GM21723 (cell line): Measurements from ENCODE around the gene LONP2.
"Not testable (repeated sequence)": the region's sequence is repeated elsewhere in the genome, so short reads cannot be mapped to it uniquely, and the experiment has no call there.

Experiments used
- ATAC-seq: cut with Tn5 transposase; IDR thresholded peaks from one replicate; pipeline ENCODE4 v1.9.1; 2021; ENCODE audit warnings: mild to moderate bottlenecking, moderate library complexity; ENCODE audit not compliant: unreplicated experiment

Gene LONP2

DNA sequence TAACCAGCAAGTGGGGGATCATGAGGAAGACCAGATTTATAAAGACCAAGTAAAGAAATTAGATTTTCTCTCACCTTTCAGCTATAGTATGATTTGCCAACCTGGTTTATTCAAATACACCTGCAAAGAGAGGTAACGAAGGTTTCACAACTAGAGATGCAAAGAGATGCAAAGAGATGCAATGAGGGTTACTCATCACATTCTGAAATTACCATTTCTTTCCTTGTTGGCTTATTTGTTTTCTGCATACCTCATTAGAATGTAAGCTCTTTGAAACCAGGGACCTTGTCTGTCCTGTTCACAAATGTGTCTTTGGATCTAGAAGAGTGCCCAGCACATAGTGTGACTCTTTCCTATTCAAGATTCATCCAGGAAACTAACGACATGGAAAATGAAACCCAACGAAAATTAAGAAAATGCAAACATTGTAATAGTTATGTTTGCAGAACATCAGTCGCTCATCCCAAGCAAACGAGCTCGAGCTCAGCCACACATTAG lies 9.0 kb upstream of the LONP2 start:
- ATAC-seq: no peak

DNA sequence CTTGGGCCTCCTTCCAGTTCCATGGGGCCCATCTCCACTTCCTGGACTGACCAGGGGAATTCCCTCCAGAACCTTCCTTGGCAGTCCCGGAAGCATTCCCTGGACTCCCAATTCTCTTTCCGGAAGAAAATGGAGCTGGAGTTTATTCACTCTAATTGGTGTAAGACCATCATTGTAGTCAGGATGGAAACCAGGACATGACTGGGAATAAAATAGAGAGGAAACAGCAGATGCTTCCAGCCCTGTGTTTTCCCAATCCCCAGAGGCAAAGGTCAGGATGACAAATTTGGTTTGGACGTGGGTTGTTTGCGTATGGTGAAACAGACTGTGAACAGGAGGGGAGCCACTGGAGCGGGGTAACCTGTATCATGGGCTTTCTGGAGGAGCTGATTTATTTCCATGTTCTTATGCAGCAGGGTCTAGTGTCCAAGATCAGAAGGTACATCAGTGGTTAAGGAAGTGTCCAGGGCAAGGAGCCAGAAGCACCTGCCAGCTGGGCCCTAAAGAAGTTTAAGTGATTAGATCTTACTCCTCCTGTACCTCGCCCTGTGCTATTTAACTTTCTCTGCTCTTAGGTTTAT lies 8.5 kb upstream of the LONP2 start:
- ATAC-seq: no peak

DNA sequence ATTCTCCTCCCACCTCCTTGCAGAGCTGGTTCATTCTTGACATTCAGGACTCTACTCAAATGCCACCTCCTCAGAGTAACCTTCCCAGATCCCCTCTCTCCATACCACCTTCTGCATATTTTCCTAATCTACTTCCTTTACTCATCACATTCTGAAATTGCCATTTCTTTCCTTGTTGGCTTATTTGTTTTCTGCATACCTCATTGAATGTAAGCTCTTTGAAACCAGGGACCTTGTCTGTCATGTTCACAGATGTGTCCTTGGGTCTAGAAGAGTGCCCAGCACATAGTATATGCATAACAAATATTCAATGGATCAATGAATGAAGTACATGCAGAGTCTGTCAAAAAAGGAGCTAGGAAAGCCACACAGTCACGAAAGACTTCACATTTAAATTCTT lies 7.8 kb upstream of the LONP2 start:
- ATAC-seq: no peak

DNA sequence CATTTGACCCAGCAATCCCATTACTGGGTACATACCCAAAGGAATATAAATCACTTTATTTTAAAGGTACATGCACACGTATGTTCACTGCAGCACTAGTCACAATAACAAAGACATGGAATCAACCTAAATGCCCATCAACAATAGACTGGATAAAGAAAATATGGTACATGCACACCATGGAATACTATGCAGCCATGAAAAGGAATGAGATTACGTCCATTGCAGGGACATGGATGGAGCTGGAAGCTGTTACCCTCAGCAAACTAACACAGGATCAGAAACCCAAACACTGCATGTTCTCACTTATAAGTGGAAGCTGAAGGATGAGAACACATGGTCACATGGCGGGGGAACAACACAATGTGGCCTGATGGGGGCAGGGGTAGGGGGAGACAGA lies 4.0 kb upstream of the LONP2 start:
- ATAC-seq: not testable (repeated sequence)

DNA sequence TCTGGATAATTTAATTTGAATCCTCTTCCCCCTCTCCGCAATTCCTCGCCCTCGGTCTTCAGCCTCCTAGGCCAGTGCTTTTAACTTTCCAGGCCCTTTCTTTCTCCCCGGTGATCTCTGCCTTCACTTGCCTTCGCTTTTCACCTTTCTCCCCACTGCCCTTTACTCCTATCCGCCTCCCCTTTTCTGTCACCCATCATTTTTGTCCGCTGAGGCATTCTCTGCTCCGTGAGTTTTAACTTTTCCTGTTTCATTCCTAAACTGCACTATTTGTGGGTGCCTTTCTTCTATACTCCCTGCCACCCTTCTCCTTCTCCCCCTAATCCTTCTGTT lies 729 bp downstream of the LONP2 start:
- no peak for ATAC-seq

DNA sequence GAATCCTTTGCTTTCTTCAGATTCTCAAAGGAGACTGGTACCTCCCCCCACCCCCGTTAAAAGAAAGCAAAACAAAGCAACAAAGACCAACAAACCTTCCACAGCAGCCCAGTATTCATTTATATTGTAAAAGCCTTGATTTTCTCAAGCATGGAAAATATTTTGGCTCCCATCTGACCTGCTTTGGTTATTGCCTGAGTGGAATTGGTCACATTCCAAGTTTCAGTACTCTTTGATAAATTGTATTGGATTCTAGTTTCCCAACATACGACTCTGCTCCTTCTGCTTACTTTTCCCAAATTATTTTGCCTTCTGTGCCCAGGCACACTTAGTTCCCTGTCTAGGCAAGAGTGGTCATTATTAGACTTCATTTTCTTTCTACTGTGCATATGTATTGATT lies 2.0 kb downstream of the LONP2 start:
- no peak for ATAC-seq

DNA sequence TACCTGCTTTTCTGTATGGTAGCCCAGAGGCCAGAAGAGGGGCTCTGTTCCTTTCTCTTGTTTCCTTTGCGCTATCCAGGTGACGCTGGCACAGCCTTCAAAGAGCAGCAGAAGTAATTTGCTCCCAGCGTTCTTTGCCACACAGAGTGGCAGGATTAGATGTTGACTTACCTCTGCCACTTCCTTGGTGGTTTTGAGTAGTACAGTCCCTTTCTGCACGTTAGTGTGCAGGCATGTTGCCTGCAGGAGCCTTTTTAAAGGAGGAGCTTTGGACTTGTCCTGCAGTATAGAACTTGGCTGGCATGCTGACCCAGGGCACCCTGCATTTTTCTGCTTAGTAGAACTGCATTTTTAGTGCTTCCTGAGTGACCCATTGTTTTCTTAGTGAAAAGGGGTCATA lies 3.2 kb downstream of the LONP2 start, which contains the start of gene ABCC11:
TSS of gene ABCC11 (minus strand) at position 229 of the 400 bp plus-strand sequence. CDS start 15,618 bp downstream, outside the sequence.
- no peak for ATAC-seq

DNA sequence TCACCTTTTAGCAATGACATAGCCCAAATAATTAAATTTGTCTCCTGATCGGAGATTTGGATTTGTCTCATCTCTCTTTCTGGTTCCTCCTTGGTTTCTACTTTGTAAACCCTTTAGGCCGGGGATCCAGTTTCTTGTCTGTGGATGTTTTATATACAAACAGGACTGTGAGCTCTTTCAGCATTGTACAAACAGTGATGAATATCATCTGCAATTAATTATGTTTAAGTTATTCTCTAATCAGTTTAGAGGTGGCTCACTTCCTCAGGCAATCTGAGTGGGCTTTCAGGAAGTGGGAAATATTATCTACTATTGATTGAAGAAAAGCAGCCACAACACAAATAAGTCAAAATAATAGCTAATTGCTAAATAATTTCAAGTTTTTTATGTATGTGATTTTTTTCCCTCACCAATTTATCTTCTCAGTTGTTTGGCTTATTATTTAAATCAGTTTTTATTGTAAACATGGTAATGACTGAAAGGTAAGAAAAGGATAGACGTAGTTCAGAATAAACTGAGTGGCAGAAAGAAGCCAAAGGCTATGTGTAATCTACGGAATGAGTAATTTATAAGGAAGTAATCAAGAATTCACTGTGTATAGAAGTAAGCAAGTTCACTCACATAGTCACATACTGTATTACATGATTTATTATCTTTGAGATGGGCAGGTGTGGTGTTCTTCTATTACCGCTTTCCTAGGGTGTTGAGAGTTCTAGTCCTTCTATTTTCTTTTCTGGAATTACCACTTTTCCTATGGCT lies 6.6 kb downstream of the LONP2 start:
- ATAC-seq: no peak

DNA sequence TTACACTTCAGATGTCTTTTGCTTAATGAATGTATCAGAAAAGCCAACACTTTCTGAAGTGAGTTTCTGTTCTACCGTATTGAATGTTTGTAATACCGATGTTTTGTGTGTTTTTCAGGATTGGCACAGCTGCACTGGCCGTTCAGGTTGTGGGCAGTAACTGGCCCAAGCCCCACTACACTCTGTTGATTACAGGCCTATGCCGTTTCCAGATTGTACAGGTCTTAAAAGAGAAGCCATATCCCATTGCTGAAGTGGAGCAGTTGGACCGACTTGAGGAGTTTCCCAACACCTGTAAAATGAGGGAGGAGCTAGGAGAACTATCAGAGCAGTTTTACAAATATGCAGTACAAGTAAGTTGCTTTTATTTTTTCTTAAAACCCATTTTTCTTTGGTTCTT lies 7.9 kb downstream of the LONP2 start:
- ATAC-seq: no peak

DNA sequence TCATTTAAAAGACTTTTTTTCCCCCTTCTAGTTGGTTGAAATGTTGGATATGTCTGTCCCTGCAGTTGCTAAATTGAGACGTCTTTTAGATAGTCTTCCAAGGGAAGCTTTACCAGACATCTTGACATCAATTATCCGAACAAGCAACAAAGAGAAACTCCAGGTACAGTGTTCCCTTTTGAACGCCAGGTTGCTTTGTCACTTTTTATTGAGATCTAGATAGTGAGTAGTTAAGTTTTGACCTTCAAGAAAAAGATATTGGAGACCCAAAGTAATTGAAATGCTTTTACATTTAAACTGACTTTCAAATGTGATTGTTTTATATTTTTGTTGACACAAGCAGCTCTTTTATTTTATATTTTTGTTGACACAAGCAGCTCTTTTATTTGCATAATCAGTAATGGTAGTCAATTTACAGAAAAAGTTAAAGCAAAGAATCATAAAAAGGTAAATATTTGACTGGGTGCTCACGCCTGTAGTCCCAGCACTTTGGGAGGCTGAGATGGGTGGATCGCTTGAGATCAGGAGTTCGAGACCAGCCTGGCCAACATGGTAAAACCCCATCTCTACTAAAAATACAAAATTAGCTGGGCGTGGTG lies 12.6 kb downstream of the LONP2 start:
- no peak for ATAC-seq

DNA sequence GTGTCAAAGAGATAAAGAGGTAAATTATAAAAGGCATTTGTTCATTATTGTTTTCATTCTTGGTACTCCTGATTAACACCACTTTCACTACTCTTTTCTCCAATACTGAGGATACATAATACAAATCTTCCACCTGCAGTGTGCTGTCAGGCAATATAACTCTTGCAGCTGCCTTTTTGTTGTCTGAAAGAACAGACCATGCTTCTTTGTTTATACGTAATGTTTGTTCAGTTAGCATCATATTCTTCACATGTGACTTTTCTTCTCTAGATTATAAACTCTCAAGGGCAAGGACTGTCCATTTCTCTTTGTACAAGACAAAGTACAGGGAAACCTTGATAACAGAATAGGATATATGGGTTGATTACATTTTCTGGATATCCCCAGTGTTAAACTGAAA lies 17.5 kb downstream of the LONP2 start:
- no peak for ATAC-seq

DNA sequence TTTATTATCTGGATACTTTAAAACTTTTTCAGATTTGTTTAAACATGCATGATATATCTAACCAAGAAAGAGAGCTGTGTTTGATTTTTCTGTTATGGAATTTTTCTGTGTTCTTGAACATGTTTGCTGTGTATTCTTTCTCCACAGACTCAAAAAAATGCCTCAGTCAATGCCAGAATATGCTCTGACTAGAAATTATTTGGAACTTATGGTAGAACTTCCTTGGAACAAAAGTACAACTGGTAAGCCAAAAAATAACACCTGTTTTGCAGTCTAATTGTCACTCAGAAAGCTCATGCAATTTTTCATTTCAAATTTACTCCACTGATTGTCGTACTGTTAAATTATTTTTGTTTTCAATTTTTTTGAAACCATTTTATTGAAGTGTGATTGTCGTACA lies 18.5 kb downstream of the LONP2 start:
- ATAC-seq: no peak

DNA sequence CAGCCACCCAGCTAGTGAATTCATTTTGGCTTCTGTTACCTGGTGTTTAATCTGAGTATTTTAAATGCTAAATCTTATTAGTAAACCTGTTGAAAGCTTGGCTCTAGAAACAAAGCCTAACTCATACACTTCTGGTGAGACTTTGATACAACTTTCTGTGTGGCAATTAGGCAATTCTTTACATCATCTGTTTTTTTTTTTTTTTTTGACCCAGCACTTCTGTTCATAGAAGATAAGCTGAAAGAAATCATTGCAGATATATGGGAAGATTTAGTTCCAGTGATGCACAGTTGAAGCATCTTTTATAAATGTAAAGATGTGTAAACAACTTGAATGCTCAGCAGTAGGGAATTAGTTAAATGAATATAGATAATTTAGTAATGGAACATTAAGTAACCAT lies 24.9 kb downstream of the LONP2 start:
- no peak for ATAC-seq

DNA sequence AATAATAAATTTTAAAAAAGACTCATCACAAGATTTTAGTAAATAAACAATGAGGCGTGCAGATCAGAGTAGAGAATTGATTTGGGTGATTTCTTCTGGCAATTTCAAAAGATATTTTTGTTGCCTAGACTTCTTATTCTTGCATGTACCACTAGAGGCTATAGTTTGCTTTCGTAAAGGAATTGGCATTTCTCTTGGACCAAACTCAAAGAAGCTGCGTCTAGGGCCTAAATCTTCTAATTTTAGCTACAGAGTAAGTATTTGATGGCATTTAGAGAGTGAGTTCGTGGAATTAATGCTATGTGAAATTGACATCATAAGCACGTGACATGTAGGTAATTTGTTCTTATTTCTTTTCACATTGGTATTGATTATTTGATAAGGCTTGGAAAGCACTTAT lies 27.6 kb downstream of the LONP2 start:
- no peak for ATAC-seq

DNA sequence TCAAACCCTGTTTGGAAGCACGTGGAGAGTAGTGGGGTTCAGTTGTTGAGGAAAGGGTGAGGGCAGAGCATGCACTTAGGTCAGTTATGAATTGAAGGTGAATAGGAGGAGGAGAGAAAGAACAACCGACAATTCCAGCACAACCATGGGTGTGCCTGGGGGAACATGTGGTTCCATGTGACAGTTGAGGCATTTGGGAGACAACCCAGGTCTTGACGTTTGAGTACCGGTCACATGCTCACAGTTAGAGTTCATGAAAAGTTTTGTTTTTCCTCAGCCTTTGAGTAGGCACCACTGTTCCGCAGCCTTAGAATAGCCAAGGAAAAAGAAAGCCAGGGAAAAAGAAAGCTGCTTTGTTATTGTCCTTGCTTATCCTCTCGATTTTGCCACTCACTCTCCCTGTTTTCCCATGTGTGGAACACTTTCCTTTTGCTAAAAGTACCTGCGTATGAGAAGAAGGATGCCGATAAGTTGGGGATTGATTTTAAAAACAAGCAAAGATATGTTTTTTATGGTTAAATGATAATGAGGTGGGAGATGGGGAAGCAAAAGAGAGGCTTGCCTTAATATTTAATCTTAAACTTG lies 28.8 kb downstream of the LONP2 start:
- ATAC-seq: no peak

DNA sequence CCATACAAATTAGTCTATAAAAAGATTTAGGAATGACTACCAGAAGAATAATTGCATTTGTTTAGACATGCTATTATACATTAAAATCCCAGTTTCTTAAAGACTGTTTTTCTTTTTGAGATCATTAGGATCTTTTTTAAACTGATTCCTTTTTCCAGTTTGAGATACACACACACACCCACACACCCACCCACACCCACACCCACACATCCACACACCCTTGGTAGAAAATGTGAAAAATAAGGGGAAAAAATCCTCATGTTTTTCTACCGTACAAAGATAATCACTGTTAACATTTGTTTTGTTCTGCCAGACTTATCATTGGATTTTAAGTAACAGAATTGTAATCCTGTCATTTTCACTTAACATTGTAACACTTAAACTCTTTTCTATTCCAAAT lies 30.4 kb downstream of the LONP2 start:
- no peak for ATAC-seq

DNA sequence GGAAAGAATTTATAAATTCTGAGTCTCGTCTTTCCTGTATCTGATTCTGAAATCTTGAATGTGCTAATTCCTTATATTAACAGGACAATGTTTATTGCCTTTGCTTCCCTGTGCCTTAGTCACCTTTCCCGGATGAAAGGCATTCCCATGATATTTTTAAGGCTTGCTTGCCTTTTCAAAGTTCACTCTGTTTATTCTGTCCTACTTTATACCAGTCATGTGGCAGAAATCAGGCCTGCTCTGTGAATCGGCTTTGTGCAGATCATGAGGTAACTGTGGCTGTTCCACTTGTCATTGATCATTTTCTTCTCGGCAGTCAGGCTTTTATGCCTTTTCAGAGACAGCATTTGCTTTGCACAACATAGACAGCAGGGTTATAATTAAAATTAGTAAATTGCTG lies 32.0 kb downstream of the LONP2 start:
- ATAC-seq: no peak

DNA sequence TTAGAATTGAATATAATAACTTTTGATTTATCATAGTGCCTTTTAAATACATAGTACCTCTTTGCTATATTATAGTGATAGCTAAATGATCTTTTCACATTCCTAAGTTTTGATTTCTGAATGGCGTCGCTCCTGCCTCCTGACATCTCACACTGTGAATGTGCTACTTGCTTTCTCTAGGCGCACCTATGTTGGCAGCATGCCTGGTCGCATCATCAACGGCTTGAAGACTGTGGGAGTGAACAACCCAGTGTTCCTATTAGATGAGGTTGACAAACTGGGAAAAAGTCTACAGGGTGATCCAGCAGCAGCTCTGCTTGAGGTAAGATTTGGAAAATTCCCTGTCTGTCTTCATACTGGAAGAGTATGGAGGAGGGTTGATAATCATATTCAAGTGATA lies 33.1 kb downstream of the LONP2 start:
- ATAC-seq: no peak

DNA sequence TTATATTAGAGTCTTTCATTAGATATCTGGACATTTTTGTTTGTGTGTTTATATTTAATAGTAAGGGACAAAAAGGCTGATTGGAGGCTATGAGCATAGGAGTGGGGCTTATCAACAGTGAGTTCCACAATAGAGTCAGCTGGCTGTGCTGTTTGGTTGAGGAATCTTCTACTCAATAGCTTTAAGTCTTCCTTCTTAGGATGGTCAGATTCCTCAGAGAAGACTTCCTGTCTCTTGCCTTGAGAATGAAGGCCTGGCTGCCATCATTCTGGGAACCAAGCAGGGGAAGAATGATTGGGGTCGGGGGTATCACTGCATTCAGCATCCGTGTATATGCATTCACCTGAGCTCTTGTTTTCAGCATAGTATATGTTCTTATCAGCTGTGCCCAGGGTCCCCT lies 35.1 kb downstream of the LONP2 start:
- ATAC-seq: no peak

DNA sequence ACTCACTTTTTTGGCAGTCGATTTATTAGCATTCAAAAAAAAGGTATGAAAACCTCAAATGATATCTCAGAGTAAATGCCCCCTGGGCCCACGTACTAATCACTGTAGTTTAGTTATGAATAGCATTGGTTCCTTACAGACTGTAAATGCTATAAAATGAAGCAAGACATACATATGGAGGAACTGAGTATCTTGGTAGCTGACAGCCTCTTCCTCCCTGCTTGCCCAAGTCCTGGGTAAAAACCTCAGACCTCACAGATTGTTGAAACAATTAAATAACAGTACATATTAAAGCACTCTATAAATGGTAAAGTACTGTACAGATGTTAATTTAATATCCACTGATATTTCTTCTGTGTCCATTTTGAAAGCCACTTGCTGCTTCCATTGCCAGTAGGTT lies 36.4 kb downstream of the LONP2 start:
- ATAC-seq: no peak

DNA sequence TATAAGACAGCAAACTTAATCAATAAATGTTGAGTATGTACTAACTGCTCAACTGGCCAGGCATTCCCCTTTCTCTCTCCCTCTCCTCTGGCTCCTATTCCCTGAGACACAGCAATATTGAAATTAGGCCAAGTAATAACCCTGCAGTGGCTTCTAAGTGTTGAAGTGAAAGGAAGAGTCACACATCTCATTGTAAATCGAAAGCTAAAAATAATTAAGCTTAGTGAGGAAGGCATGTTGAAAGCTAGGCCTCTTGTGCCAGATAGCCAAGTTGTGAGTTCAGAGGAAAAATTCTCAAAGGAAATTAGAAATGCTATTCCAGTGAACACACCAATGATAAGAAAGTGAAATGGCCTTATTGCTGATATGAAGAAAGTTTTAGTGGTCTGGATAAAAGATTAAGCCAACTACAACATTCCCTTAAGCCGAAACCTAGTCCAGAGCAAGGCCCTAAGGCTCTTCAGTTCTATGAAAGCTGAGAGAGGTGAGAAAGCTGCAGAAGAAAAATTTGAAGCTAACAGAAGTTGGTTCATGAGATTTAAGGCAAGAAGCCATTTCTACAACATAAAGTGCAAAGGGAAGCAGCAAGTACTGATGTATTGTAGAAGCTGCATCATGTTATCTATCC lies 38.6 kb downstream of the LONP2 start:
- ATAC-seq: no peak
